ENCODE data around the gene BTRC.
"Not testable (repeated sequence)": the region's sequence is repeated elsewhere in the genome, so short reads cannot be mapped to it uniquely, and the experiment has no call there.

BTRC gene

DNA sequence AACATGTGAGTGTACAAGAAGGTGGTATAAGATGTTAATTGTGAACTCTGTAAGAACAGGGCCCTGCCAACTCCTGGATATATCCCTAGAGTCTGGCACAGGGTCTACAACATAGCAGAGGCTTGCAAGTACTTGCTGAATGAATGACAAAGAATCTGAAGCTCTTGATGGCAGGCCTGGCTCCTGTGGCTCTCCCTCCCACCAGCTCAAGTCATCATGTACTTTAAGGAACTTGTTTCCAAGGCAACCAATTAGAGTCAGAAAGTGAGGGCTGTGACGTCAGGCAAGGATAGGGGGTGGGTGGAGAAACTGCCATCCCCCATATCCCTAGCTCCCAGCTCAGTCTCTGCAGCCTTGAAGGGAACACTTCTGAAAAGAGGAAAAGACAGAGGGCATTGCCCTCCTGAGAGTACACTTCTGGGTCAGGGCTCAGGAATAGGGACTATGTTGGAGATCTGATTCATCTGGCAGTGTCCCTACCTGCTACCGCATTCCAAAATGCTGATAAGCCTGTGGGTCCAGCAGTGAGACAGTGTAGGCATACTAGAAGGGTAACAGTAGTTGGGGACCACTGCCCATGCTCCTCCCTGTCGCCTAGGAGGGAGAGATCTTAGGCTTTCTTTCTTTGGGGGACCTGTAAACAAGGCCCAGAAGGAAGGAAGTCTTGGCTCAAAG lies 34.6 kb upstream of the BTRC start:
- TF ChIP-seq CTCF (IDR thresholded peaks at IDR 0.05), result no peak
- TF ChIP-seq ZFX (IDR thresholded peaks at IDR 0.05; ENCODE audit: borderline replicate concordance), result no peak
- H3K27ac ChIP-seq, result no peak overlapping the region

DNA sequence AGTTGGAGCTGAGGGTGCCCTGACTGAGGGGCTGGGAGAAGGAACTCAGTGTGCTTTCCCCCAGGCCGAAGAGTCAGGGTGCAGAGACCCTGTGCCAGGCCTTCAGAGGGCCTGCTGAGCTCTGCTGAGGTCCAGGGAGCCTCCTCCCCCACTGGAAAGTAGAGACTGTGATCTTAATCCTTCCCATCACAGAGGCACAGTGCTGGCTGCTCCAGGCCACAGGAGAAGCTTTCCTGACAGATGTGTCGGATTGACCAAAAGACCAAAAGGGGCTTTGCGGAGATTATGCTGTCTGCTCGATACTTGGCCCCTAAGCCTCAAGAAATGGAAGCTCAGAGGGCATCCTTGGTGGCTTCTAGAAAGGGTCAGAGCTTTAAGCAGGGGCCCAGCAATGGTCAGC lies 32.9 kb upstream of the BTRC start:
- no peak overlapping the region for H3K27ac ChIP-seq
- no peak for TF ChIP-seq ZFX (IDR thresholded peaks at IDR 0.05; ENCODE audit: borderline replicate concordance)

DNA sequence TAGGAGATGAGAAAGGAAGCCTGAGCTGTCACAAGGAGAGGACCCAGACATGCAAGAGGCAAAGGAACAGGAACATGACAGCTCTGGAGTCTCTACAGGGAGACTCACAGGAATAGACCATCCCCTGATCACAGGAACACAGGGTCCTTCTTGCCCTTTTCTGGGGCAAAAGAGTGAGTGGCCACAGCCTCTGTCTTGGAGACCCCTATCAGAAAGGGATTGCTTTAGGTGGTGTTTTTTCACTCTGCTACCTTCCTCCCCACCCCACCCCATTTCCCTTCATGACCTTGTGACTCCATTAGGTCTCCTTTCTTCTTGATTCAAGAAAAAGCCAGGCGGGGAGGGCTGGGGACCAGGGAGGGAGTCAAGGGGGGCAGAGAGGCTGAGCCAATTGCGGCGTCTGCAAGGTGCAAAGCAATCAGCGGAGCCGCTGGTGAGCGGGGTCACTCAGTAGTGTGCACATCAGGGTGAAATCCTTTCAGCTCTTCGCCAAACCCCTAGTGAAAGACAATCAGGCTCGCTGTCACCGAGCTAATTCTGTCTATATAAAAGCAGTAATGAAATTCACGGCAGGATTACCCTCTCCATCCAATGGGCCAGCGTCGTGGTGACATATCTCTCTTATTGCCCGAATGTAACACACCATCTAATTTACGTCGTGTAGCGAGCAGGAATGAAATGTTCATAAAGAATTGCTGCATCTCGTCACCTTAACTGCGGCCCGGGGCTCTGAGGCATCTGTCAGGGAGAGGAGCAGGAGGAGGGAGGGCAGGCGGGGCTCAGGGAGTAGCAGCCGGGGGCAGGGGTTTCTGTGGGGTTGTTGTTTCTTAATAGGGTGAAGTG lies 31.5 kb upstream of the BTRC start:
- no peak overlapping the region for H3K27ac ChIP-seq
- TF ChIP-seq CTCF (IDR thresholded peaks at IDR 0.05), result no peak
- TF ChIP-seq ZFX (IDR thresholded peaks at IDR 0.05; ENCODE audit: borderline replicate concordance), result no peak

- TF ChIP-seq ZFX (IDR thresholded peaks at IDR 0.05; ENCODE audit: borderline replicate concordance), result no peak
- TF ChIP-seq CTCF (IDR thresholded peaks at IDR 0.05), result no peak
- H3K27ac ChIP-seq, result no peak overlapping the region
These were observed 30.5 kb upstream of the BTRC start for GRCh38 chr10:101323495-101323894.

- not testable (repeated sequence) for H3K27ac ChIP-seq
These were observed 26.5 kb upstream of the BTRC start for GRCh38 chr10:101327454-101327853.

DNA sequence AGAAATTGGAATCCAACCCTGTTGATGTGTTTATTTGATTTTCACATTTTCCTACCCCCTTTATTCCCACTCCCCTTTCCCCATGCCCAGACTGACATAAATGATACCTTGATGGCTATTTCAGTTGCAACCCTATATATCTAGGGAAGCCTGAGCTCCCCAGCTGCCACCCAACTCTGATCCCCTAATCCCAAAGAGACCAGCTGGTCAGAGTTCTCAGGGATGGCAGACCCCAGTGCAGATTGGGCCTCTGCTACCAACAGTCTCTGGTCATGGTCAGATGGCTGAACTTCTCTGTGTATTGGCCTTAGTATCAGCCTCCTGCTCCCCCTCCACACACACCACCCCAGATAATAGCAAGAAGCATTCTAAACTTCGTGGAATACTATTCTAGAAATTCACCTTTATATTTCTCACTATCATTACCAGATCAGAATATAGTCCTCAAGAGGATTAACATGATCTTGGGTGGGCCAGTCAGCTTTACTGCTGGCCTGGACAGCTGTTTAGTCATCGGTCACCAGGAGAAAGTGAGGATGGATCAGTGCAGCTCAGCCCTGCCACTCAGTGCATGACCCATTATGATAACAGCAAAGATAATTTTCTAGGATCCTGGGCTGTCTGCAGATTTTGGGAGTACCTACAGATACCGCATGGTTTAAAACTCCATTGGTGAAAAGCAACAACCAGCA lies 24.5 kb upstream of the BTRC start:
- no peak overlapping the region for H3K27ac ChIP-seq
- TF ChIP-seq CTCF (IDR thresholded peaks at IDR 0.05) (no peak), ZFX (IDR thresholded peaks at IDR 0.05; ENCODE audit: borderline replicate concordance) (no peak)

DNA sequence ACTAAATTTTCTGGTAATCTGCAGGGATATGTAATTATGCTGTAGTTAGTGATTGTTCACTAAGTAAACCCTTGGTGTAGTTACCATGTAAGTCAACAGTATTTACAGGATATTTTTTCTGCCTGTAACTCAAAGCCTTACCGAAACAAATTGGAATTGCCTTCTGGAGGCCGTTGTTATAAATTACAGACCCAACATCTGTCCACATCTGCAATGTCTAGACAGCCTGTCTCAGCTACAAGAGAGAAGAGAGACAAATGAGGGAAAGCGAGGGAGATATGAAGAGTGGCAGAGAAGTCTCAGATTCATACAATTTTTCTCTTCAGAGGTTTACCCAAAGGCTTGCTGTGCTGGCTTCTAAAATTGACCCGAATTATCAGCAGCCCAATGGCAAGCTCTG lies 23.7 kb upstream of the BTRC start:
- no peak for TF ChIP-seq ZFX (IDR thresholded peaks at IDR 0.05; ENCODE audit: borderline replicate concordance)
- TF ChIP-seq CTCF (IDR thresholded peaks at IDR 0.05), result no peak
- no peak overlapping the region for H3K27ac ChIP-seq

DNA sequence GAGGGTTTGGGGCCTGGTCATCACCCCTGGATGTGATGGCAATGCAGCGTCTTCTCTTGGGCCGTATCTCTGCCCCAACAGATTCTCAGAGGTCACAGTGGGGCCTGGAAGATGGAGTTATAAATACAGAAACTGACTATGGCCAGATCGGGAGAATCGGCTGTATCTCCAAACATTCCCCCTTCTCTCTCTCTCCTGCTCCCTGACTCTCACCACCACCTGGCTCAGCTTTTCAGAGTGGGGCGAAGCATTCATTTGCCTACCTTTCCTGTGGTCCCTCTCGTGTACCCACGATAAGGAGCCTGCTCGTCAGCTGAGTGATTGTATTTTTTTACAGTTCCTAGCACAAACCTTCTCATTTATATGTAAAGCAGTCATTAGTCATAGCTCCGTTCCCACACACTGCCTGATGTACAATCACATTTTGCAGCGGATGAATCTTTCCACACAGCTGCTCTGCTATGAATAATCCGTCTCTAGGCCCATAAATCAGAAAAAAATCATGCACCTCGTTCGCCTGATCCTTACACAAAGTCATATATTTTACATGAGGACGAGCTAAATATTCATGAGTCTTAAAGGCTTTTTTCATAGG lies 23.2 kb upstream of the BTRC start:
- TF ChIP-seq CTCF (IDR thresholded peaks at IDR 0.05), result no peak
- TF ChIP-seq ZFX (IDR thresholded peaks at IDR 0.05; ENCODE audit: borderline replicate concordance), result no peak
- no peak overlapping the region for H3K27ac ChIP-seq
